SK-N-SH treated with all-trans-retinoic acid at 6 μM for 48 hours (cell line): ENCODE measurements around the gene CHRNB2.

Source experiments
- ARNTL ChIP-seq: fragments of 450-650 bp; formaldehyde crosslinking; IDR thresholded peaks from 2 replicates; pipeline ENCODE4 v1.5.0; 2020; ENCODE audit warnings: low read depth, mild to moderate bottlenecking, moderate library complexity, borderline replicate concordance
- BACH2 ChIP-seq: fragments of 250-450 bp; sonication (Bioruptor Pico); IDR thresholded peaks from 2 replicates; pipeline ENCODE4 v1.9.0; 2021; ENCODE audit warnings: mild to moderate bottlenecking, borderline replicate concordance
- OSR1 ChIP-seq: fragments of 250-450 bp; sonication (Bioruptor Pico); IDR thresholded peaks from 2 replicates; pipeline ENCODE4 v1.8.0; 2022; ENCODE audit warnings: moderate library complexity, mild to moderate bottlenecking, inconsistent platforms
- RARB ChIP-seq: fragments of 250-450 bp; sonication (Bioruptor Pico); IDR thresholded peaks from 2 replicates; pipeline ENCODE4 v1.8.0; 2021; ENCODE audit warnings: mild to moderate bottlenecking, moderate library complexity
- TOX ChIP-seq: fragments of 250-450 bp; sonication (Bioruptor Pico); IDR thresholded peaks from 2 replicates; pipeline ENCODE4 v1.8.0; 2021; ENCODE audit warnings: mild to moderate bottlenecking, moderate library complexity, borderline replicate concordance

DNA sequence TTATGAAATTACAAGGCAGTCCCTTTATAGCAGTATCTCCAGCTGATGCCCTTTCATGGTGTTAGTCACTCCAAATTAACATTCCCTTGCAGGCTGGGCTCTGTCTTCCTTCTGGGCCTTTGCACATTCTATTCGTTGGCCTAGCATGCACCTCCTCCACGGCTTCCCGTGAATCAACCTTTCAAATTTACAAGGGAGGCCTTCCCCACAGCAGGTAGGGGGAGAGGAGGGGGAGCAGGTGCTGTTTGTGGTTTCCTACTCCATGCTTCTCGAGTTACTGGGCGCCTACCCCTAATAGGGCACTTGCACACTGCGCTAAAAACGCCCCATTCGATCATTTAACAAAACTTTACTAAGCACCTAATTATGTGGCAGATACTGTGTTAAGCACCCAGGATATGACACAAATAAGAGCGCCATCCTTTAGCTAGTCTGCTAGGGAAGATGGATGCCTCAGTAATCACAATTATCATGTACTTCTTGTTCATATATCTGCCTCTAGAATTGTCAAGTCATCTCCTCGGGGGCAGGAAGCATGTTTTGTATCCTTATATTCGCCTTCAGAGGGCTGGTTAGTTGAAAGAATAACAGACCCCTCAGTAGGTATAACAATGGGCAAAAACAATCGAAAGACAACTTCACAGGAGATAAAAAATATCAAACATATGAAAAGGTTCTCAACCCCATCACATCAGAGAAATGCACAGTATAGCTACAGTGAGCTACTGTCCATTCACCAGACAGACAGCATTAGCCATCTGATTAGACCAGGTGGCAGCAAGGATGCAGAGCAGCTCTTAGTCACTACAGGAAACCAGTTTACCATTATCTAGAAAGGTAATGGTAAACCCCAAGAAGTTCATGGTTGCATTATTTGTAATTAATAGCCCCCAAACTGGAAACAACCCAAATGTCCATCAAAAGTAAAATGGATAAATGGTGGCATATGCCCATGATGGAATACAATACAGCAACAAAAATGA, 42.1 kb downstream of the CHRNB2 start:
- TF ChIP-seq RARB (CRISPR knock-in tag) (no peak), BACH2 (no peak), TOX (CRISPR knock-in tag) (no peak), OSR1 (no peak), ARNTL (CRISPR knock-in tag) (no peak)
